ENCODE data around the gene CELF4. TPM values are rescaled to one million over a fixed set of nuclear protein-coding genes. Genes with fewer than 3 reads are reported as not detected.

CELF4 gene
- polyA plus RNA-seq, 1 donor, result 2.9 TPM

GRCh38 chr18:37222999-37223378 lies 342.6 kb downstream of the CELF4 start:
- no peak for DNase-seq

- DNase-seq, result no peak
Measured at GRCh38 chr18:37222354-37222998, 343.1 kb downstream of the CELF4 start.

GRCh38 chr18:37219257-37219656 lies 346.3 kb downstream of the CELF4 start:
- DNase-seq, result no peak

- DNase-seq, result no peak
Measured at GRCh38 chr18:37218022-37218590, 347.5 kb downstream of the CELF4 start.

- no peak for DNase-seq
Measured at GRCh38 chr18:37210781-37211180, 354.8 kb downstream of the CELF4 start.

- no peak for DNase-seq
Measured at GRCh38 chr18:37207343-37207742, 358.3 kb downstream of the CELF4 start.

DNA sequence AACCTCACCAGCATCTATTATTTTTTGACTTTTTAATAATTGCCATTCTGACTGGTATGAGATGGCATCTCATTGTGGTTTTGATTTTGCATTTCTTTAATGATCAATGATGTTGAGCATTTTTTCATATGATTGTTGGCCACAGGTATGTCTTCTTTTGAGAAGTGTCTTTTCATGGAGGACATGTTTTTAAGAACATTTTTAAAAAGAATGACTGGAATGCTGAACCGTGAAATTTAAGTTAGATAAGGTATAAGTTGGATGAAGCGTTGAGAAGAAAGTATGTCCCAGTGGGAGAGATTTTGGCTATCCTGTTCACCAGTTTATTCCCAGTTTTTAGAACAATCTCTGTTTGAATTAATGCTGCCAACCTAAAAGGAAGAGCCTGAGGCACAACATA lies 365.9 kb downstream of the CELF4 start:
- no peak for DNase-seq
